ENCODE measurements around the gene MLPH.

DNA sequence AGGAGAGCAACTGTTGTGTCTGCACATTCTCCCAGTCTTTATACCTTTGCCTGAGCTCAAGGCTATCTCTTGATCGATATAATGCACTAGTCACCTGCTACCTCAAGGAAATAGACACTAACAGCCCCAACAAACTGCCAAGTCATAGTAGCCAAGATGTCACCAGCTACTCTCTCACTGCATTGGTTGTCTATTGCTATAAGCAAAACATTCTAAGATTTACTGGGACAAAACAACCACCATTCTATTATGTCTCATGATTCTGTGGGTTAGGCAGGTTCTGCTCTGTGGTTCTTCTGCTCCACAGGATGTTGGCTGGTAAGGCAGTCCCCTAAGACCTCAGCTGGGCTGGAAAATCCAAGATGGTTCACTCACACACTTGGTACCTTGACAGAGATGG lies 28.5 kb upstream of the MLPH start:
- no peak for TF ChIP-seq EZH2 (IDR thresholded peaks at IDR 0.05; ENCODE audit: borderline replicate concordance, low read depth, low read length, severe bottlenecking)
- TF ChIP-seq, protein P1, sequence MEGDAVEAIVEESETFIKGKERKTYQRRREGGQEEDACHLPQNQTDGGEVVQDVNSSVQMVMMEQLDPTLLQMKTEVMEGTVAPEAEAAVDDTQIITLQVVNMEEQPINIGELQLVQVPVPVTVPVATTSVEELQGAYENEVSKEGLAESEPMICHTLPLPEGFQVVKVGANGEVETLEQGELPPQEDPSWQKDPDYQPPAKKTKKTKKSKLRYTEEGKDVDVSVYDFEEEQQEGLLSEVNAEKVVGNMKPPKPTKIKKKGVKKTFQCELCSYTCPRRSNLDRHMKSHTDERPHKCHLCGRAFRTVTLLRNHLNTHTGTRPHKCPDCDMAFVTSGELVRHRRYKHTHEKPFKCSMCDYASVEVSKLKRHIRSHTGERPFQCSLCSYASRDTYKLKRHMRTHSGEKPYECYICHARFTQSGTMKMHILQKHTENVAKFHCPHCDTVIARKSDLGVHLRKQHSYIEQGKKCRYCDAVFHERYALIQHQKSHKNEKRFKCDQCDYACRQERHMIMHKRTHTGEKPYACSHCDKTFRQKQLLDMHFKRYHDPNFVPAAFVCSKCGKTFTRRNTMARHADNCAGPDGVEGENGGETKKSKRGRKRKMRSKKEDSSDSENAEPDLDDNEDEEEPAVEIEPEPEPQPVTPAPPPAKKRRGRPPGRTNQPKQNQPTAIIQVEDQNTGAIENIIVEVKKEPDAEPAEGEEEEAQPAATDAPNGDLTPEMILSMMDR (IDR thresholded peaks at IDR 0.05; ENCODE audit: borderline replicate concordance, extremely low read depth, low read length, poor library complexity, severe bottlenecking), result no peak

Measured in DND-41 (cell line).